ENCODE data around the gene PRICKLE3.

The PRICKLE3 gene

DNA sequence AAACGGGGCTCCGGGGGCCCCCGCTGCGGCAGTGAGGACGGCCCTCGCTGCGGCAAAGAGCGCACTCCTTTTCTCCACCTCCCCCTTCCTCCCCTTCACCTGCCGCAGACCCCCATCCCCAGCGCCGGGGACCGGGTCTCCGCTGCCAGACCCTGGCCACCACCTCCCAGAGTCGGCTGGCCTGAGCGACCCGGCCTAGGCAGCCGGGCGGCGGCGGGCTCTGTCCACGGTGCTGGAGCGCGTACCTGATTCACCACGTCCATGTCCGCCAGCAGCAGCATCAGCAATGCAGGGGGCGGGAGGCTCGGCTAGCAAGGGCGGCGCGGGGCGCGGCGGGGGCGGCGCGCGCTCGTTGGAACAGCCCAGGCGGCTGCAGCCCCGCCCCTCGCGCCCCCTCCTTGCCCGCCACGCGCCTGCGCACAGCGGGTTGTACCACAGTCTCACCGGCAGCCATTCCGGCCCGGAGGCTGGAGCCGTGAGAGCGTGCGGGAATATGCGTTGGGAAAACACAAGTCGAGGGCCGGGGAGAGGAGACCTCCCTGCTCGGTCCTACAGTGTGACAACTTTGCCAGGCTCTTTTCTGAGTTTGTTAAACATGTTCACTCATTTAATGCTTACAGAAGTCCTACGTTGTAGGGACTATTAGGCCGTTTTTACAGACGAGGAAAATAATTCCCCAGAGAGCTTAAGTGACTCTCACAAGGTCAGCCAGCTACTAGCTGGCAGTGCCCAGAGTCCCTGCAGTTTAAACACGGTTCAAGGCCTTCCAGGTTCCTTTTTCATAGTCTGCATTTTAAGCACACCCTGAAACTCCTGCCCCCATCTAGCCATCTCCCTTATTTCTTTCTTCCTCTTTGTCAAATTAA is 14.0 kb upstream of the PRICKLE3 start, which contains the start of gene SYP:
Gene SYP, minus strand, starts transcription at position 288 of the 866 bp plus-strand sequence. Its CDS starts 7 bp downstream, at position 281.
- peak within 1 kb of the TSS; percentile 65 for H3K4me3 ChIP-seq
- TF ChIP-seq, protein P1, sequence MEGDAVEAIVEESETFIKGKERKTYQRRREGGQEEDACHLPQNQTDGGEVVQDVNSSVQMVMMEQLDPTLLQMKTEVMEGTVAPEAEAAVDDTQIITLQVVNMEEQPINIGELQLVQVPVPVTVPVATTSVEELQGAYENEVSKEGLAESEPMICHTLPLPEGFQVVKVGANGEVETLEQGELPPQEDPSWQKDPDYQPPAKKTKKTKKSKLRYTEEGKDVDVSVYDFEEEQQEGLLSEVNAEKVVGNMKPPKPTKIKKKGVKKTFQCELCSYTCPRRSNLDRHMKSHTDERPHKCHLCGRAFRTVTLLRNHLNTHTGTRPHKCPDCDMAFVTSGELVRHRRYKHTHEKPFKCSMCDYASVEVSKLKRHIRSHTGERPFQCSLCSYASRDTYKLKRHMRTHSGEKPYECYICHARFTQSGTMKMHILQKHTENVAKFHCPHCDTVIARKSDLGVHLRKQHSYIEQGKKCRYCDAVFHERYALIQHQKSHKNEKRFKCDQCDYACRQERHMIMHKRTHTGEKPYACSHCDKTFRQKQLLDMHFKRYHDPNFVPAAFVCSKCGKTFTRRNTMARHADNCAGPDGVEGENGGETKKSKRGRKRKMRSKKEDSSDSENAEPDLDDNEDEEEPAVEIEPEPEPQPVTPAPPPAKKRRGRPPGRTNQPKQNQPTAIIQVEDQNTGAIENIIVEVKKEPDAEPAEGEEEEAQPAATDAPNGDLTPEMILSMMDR (IDR thresholded peaks at IDR 0.05) = no peak
- peak within 1 kb of the TSS; percentile 57 to 73 for H3K27ac ChIP-seq
- peak; percentile 90 for DNase-seq (ENCODE audit: low spot score)

DNA sequence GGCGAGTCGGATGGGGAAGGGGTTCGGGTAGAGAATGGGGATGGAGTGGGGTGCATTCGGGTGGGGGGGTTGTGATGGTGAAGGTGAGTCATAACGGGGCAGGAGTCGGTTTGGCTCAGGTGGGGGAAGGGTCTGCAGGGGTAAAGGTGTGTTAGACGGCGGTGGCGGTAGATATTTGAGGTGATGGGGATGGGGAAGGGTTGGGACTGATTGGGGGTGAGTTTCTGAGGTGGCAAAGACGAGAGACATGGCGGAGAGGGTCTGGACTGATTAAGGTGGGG is 13.1 kb upstream of the PRICKLE3 start:
- H3K27ac ChIP-seq = peak overlapping the region in 1 of 2 donors; percentile 73
- no peak for DNase-seq (ENCODE audit: low spot score)
- H3K4me3 ChIP-seq = peak overlapping the region; percentile 65
- TF ChIP-seq, protein P1 (IDR thresholded peaks at IDR 0.05) = no peak

DNA sequence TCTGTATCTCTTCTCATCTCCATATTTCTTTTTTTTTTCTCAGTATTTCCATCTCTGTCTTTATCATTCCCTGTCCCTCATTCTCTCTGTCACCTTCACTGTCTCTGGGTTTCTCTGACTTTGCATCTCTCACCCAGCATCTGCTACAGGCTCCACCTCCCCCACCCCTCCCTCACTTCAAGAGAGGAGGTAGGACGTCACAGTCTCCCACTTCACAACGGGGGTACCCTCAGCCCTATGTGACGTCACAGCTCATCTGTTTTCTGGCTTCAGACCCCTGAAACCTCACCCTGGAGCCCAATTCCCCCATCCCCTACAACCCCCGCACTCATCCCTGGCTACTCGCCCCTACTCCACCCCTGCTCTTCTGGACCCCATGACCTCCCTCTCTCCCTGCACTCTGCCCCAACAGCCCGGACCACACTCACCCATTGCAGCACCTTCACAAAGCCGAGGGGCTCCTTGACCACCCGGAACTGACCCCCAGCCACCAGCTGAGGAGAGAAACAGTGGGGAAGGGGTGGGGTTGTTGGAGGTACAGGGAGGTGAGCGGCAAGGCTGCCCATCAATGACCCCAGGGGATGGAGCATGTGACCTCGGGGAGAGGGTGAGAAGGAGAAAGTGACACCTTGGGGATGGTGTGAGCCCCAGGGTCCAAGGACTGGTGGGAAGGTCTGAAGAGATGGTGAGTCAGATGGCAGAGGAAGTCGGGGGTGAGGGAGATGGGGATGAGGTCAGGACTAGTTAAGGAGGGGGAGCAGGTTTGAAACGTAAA is 12.6 kb upstream of the PRICKLE3 start:
- TF ChIP-seq, protein P1 (IDR thresholded peaks at IDR 0.05) = no peak
- Histone ChIP-seq H3K27ac (peak overlapping the region in 1 of 2 donors; percentile 73), H3K4me3 (no peak overlapping the region)
- no peak for DNase-seq (ENCODE audit: low spot score)

DNA sequence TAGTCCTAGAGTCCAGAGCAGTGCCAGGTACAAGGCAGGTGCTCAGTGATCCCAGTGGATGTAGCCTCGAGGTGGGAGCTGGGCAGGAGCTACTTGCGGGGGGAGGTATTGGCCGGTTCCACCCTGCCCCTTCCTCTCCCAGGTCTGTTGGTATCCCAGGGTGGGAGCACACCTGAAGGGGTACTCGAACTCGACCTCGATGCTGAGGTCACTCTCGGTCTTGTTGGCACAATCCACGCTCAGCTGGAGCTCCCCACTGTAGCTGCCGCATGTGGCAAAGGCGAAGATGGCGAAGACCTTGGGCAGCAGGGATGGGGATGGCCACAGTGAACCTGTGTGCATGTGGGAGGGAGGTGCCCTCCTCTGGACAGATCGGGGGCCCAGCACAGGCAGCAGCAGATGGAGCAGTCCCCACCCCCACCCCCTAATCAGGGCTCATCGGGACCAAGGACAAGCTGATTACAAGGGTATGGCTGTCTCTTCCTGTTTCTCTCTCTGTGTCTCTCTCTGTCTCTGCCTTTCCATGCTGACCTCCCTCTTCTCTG is 11.4 kb upstream of the PRICKLE3 start:
- TF ChIP-seq, protein P1 (IDR thresholded peaks at IDR 0.05) = no peak
- Histone ChIP-seq H3K27ac (no peak overlapping the region), H3K4me3 (no peak overlapping the region)
- no peak for DNase-seq (ENCODE audit: low spot score)

DNA sequence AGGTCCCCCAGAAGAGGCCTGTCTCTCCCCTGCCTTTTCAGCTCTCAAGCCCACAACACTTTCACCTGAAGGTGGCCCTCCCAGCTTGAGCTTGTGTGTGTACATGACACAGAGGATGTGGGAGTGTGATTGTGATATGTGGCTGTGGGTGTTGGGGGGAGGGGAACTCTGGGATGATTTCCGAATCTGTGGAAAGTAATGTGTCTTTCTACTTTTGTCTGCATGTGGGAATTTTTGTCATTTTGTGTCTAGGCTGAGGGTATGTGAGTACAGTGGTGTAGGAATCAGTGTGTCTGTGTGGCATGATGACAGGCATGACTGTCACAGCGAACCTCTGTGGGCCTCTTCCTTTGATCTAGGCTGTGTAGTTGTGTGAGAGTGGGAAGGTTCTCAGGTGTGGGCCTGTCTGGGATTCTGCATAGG is 7.4 kb upstream of the PRICKLE3 start:
- no peak overlapping the region for H3K27ac ChIP-seq
- no peak overlapping the region for H3K4me3 ChIP-seq
- TF ChIP-seq, protein P1 (IDR thresholded peaks at IDR 0.05) = no peak
- DNase-seq (ENCODE audit: low spot score) = no peak

DNA sequence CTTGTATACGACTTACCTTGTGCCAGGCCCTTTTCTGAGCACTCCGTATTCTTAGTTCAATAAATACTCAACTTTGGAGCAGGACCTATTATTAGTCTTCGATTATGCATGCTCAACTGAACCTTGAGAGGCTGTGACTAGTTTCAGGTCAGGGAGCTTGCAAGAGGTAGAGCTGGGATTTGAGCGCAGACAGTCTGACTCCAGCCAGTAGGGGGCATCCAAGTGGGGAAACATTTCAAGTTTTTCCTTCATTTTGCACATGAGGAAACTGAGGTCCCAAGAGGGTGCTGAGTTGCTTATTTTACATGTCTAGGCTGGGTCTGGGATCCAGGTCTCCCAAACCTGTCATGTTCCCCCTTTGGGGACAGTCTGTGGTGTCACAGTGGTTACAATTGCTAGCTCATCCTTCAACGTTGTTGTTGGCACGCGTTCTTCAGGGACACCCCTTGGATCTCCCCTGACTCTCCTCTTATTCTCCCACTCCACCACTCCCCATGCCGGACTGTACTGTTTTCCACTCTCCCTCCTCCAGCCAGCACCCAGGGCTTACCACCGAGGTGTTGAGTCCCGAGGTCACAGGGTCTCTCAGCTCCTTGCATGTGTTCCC is 6.7 kb upstream of the PRICKLE3 start:
- no peak overlapping the region for H3K4me3 ChIP-seq
- no peak overlapping the region for H3K27ac ChIP-seq
- TF ChIP-seq, protein P1 (IDR thresholded peaks at IDR 0.05) = no peak
- no peak for DNase-seq (ENCODE audit: low spot score)

Measured in coronary artery (tissue), 2 donors.